Measurements from ENCODE around the gene DIPK1B.
A peak's percentile ranks its signal among the peaks of the same experiment; 100 is the strongest.

Gene DIPK1B

DNA sequence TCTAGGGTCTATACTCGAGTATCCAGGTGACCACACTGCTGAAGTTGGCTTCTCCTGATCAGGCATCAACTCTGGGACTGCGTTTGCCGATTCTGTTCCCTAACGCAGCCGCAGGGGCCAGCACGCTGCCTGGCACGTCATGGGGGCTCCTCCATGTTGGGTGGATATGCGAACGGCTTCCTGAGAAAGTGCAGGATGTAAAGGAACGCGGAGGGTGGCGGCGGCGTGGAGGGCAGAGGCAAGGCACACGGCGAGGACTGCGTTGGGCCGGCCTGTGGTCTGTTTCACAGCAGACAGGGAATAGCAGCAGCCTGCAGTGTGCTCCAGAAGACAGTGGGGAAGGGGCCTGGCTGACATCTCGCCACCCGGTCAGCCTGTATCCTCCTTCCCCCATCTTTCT lies 26.6 kb downstream of the DIPK1B start:
- DNase-seq (ENCODE audit: low spot score), result no peak

DNA sequence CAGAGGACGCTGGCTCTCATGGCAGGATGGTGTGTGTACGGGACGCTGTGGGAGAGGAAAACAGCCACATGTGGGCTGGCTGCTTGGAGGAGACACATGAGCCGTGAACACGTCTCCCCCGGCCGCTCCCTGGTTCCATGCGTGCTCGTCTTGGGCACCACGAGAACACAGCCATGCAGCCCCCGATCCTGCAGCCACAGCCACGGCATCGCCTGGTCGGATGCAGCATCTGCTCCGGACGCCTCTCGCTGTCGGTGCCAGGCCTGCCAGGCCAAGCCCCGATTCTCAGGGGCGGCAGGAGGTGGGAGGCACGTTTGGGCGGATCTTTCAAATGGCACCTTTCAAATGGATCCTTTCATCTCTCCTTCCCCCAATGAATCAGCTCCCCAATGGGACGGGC lies 27.1 kb downstream of the DIPK1B start:
- DNase-seq (ENCODE audit: low spot score), result no peak

DNA sequence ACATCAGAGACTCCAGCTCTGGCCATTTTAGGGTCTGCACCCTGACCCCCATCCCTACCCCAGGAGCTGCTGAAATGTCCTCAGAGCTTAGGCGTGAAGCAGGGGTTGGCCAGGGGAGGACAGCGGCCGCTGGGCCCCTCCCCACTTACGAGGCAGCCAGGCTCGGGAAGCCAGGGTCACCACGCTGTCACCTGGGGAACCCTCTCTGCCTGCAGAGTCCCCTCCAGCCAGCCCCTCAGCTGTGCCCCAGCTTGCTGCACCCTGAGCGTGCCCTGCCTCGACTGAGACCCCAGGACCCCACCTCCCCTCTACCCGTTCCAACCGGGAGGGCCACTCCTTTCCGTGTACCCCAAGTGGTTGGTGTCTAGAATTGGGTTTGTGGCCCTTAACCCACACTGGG lies 27.7 kb downstream of the DIPK1B start:
- no peak for DNase-seq (ENCODE audit: low spot score)

DNA sequence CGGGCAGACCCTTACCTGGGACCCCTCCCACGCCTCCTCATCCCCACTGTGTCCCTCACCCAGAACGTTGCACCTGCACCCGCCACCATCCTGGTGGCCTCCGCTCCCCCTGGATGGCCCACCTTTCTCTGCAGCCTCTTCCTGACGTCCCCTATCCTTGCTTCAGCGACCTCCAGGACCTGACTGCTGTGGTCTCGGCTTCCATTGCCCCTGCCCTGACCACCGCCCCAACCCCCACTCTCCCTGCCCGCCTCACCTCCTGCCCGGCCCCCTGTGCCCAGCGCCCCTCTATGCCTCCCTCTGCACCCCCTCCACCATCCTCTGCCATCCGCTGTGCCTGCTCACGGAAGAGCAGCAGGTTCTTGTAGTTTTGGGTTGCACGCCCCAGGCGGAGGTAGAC lies 28.1 kb downstream of the DIPK1B start:
- no peak for DNase-seq (ENCODE audit: low spot score)

DNA sequence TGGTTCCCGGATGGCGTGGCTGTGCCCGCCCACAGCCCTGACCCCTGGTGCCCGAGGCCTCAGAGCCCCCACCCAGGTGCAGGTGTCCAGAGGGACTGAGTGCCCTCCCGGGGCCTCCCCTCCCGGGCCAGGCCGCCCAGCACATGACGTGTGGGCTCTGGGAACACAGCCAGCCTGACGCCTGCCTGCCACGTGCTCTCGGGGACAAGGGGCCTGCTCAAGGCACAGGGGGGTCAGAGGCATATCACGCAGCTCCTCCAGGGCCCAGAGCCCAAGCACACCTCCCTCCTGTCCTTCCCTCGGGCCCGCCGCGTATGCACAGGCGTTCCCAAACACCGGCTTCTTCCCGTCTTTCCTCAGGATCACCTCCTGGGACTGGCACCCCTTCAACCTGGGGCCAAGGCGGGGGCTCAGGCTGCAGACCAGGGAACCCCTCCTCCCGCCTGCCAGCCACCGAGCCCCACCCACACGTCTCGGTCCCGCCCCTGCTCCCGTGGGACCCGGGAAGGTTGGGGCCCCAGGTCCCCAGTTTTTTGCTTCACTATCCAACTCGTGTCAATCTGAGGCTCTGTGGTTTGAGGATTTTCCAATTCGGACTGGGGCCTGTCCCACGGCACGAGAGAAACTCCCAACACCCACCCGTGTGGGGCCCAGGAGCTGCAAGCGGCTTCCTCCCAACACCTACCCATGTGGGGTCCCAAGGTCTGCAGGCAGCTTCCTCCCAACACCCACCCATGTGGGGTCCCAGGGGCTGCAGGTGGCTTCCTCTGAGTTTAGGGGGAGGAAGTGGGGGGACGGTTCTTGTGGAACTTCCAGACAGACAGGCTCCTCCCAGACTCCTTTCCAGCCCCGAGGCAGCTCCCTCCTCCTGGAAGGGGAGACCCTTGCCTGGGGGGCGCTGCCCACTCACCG lies 28.9 kb downstream of the DIPK1B start:
- DNase-seq (ENCODE audit: low spot score), result no peak

DNA sequence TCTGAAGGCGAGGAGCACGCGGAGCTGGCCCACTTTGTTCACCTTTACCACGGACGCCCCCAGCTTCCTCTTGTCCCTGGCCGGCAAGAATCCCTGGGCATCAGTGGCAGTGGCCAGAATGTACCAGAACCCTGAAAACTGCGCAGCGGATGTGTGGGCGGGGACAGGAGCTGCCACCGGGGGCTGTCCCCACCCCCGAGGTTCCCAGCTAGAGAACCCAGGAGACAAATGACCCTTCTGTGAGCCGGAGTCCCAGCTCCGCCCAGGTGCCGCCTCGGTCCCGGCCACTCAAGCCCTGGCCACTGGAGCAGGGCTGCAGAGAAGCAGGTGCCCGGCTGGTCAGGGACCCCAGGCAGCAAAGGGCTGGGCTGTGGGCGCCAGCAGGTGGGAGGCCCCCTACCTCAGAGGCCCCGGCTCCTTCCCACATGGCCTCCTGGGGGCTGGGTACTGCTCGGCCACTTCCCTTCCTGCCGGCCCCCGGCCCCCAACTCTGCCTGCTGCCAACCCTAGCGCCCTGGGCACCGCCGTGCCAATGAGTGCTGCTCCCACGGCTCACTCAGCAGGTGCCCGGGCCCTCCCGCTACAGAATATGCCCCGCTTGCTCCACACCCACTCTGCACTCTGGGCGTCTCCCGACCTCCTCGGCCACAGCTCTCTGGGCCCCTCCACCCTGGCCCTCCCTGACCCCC lies 29.7 kb downstream of the DIPK1B start:
- no peak for DNase-seq (ENCODE audit: low spot score)

DNA sequence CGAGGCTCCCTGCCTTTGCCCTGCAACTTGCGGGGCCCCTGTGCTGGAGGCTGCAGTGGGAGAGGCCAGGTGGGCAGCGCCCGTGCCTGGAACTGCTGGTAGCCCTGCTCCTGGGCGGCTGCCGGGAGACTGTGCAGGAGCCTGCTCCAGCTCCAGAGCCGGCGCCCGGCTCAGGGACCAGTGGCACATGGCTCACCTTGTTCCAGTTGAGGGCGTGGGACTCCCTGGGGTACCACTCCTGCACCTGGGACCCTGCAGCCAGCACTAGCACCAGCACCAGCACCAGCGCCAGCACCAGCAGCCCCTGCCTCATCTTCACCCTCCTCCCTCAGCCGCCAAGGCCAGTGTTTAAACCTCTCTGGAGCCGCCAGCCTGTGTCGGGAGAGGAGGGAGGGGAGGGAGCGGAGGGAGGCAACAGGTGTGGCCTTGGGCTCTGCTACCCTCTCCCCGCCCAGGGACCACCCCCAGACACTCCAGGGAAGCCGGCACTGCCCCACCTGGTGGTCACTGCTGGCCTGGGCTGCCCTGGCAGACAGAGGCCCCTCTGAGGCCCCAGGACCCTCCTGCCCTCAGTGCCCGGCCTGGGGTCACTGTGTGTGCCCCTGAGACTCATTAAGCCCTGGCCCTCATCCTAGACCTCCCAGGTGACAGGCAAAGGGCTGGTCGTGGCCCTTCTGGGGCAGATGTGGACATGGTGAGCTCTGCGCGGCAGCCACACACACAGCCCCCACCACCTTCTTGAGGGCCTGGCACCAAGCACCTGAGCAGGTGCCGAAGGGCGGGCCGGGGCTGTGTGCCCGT lies 30.4 kb downstream of the DIPK1B start, which contains the start of gene LCN10:
TSS of gene LCN10 (minus strand) at position 350 of the 801 bp plus-strand sequence. CDS start at position 313, 37 bp downstream.
- DNase-seq (ENCODE audit: low spot score), result peak; percentile 92

DNA sequence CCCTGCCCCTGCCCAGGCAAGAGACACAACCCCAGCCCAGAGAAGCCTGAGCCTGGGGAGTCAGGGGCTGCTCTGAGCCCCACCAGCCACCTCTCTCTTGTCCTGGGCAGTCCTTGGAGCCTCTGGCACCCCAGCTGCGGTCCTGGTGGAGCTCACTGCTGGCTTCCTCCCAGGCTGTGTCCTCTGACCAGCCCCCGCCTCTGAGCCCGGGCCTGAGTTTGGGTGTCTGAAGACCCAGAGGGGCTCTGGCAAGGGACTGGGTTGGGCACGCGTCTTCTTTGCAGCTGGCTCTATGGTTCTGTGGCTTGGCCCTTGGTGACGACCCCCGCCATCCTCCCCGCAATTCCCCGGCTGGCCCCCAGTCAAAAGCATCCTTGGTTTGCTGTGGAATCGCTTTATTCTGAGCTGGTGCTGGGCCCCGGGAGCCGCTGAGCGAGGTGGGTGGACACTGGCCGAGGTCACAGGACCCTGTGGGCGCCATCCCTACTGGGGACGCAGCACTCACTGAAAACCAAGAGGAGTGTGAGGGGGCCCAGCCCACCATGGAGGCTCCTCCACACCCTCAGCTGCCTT lies 31.4 kb downstream of the DIPK1B start:
- no peak for DNase-seq (ENCODE audit: low spot score)

DNA sequence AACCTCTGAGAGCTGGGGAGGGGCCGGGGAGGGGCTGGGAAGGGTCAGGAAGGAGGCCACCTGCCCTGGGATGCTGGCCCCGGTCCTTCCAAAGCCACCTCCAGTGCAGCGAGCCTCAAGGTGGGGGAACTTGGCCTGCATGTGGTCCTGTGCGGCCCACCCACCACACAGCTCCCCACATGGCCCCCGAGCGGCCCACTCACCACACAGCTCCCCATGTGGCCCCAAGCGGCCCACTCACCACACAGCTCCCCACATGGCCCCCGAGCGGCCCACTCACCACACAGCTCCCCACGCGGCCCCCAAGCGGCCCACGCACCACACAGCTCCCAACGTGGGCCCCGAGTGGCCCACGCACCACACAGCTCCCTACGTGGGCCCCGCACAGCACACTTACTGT lies 32.4 kb downstream of the DIPK1B start:
- no peak for DNase-seq (ENCODE audit: low spot score)

DNA sequence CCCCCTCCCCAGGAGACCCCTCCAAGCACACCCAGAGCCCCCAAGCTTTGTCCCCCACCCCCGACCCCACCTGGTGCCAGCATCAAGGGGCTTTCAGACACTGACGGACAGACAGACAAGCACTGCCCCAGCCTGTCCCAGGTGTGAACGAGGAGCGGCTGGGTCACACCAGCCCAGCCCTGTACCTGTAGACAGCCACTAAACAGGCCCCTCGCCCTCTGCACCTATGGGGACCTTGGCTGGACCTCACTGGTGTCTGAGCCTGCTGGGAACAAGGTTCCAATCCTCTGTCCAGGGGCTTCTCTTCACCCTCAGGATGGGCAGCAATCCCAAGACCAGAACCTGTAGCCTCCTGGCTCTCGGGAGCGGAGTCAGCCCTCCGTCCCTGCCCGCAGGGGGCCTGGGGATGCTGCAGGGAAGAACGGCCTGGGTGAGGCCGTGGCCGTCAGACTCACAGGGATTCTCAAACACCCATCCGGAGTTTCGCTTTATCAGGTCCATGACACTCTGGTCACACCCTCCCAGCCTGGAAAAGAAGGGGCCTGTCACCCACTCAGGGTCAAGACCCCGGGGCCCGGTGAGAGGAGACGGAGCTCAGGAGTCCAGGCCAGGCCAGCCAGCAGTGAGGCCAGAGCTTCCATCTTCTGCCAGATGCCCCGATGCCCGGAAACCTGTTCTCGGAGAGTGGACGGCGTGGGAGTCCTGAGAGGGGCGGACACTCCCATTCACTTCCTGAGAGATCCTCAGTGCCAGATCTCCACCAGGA lies 33.2 kb downstream of the DIPK1B start:
- no peak for DNase-seq (ENCODE audit: low spot score)

DNA sequence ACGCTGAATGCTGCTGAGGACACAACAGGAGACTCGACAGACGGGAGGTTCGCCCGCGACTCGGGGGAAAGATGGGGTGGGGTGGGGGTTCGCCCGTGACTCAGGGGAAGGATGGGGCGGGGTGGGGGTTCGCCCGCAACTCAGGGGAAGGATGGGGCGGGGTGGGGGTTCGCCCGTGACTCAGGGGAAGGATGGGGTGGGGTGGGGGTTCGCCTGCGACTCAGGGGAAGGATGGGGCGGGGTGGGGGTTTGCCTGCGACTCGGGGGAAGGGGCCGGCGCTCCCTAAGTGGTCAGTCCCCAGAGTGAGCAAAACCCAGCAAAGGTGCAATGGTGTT lies 33.8 kb downstream of the DIPK1B start:
- no peak for DNase-seq (ENCODE audit: low spot score)

DNA sequence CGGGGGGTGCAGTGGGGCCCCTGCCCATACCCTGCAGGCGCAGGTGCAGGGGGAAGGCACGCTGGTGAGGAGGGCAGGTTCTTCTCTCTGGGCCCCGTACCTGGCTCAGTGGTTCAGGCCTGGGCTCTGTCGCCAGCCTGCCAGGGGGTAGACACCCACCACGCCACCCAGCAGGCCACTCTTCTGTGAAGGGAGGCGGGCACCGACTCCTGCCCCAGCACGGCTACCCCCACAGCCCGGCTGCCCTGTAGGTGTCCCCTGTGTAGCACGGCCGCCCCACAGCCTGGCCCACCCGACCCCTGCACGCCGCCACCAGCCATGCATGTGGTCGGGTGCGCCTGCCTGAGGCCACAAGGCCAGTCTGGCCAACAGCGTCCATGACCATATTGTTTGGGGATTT lies 34.2 kb downstream of the DIPK1B start:
- no peak for DNase-seq (ENCODE audit: low spot score)

DNA sequence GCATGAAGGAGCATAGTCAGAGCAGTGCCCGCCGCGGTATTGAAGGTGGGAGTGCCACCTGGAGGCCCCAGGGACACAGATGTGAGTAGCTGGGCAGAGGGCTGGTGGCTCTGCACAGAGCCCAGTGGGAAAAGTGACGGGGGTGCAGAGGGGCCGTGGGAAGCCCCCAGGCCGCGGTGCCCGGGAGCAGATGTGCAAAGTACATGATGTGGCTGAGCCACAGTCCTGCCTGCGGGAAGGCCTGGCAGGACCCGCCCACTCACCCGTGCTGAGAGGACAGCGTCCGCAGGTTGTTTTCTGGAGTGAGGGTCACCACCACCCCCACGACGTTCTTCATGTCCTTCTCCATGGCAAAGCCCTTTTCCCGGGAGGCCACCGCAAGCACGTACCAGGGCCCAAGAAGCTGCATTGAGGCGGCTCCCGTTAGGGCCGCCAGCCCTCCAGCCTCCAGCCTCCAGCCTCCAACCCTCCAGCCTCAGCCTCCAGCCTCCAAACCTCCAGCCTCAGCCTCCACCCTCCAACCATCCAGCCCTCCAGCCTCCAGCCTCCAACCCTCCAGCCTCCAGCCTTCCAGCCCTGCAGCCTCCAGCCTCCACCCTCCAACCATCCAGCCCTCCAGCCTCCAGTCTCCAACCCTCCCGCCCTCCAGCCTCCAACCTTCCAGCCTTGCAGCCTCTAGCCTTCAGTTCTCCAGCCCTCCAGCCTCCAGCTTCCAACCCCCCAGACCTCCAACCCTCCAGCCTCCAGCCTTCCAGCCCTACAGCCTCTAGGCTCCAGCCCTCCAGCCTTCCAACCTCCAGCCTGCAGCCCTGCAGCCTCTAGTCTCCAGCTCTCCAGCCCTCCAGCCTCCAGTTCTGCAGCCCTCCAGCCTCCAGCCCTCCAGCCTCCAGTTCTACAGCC lies 35.0 kb downstream of the DIPK1B start:
- no peak for DNase-seq (ENCODE audit: low spot score)

DNA sequence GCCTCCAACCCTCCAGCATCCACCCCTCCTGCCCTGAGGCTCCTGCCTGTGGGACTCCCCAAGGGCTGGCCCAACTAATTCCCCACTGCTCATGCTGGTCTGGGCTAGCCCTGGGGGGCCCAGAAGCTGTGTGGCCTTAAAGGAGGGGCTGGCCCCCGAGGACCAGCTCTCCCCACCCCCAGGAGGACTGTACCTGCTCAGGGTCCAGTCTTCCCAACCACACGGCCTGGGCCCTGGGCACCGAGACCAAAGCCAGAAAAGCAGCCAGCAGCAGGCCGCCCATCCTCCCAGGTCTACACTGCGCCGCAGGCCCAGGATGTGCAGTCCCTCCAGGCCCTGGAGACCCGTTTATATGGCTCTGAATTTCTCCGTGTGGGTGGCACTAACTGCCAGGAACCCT lies 35.8 kb downstream of the DIPK1B start, which contains the start of gene LCN6:
TSS of gene LCN6 (minus strand) at position 325 of the 400 bp plus-strand sequence. CDS start at position 283, 42 bp downstream.
- no peak for DNase-seq (ENCODE audit: low spot score)

DNA sequence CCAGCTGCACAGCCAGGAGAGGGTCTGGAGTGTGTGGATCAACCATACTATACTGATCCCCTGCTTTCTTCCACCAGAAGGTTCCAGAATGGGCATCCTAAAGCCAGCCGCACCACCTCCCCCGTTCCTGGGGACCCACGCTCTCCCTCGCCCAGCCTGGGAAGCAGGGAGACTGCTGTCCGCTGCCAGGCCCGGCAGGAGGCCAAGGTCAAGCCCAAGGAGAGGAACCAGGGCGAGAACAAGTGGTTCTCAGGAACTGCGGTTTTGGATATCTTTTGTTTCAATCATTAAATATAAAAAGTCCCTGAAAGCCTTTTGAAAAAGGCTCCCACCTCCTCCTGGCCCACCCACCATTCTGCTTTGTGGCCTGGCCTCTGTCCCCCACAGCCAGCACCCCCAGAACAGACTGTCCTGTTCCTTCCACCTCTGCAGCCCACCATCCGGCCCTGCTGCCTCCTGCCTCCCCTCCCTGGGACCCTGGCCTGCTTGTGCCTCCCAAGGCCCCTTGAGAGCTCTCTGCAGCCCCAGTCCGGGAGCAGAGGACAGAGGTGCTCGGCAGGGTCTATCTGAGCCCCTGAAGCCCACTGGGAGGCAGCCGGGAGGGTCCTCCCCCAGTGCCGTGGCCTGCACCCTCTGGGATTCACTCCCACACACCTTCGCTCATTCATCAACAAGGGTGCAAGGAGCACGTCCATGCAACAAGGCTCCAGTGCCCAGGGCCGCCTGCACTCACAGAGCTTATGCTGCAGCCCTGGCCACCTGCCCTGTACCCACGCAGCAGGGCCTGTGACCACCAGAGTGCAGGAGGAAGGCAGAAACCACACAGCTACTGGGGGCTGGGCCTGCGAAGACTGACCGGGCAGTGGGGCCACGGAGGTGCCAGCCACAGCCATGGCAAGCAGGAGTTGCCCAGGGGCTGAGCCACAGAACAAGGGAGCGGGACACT lies 36.6 kb downstream of the DIPK1B start:
- no peak for DNase-seq (ENCODE audit: low spot score)

DNA sequence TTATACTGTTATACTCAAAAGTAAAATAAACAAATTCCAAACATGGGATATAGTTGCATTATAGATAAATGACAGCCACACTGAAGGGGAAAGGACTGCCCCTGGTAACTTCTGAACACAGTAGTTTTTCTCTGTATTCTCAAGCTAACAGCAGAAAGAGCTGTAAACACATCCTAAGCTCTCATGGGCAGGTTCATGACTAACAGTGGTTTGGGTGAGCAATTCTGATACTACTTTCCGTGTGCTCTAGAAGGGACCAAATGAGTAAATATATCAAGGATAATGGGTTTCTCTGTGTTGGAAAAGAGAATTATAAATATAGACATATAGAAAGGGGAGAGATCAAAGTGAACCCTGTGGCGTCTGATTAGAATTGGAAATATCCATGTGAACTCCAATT lies 38.2 kb downstream of the DIPK1B start:
- DNase-seq (ENCODE audit: low spot score), result no peak

DNA sequence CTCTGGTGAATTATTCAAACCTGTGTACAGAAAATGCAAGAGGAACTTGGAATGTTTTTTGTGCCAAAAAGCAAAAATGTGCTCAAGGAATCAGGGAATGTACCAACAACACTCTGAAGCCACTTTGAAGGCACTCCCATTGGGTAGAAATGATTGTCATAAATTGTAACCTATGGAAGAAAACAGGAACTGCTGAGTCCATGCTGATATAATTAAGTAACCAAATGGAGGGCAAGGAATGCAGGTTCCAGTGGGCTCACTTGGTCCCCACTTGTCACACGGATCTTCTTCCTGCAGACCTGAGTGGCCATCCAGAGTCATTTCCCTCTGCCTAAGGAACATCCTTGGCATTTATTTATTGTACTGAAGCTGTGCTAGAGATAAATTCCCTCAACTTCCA lies 38.9 kb downstream of the DIPK1B start:
- DNase-seq (ENCODE audit: low spot score), result no peak

DNA sequence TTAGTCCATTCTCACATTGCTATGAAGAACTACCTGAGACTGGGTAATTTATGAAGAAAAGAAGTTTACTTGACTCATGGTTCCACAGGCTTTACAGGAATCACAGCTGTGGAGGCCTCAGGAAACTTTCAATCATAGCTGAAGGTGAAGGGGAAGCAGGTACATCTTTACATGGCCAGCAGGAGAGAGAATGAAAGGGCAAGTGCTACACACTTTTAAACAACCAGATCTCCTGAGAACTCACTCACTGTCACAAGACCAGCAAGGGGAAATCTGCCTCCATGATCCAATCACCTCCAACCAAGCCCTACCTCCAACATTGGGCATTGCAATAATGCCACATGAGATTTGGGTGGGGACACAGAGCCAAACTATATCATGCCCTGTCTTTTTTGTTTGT lies 39.4 kb downstream of the DIPK1B start:
- DNase-seq (ENCODE audit: low spot score), result no peak

DNA sequence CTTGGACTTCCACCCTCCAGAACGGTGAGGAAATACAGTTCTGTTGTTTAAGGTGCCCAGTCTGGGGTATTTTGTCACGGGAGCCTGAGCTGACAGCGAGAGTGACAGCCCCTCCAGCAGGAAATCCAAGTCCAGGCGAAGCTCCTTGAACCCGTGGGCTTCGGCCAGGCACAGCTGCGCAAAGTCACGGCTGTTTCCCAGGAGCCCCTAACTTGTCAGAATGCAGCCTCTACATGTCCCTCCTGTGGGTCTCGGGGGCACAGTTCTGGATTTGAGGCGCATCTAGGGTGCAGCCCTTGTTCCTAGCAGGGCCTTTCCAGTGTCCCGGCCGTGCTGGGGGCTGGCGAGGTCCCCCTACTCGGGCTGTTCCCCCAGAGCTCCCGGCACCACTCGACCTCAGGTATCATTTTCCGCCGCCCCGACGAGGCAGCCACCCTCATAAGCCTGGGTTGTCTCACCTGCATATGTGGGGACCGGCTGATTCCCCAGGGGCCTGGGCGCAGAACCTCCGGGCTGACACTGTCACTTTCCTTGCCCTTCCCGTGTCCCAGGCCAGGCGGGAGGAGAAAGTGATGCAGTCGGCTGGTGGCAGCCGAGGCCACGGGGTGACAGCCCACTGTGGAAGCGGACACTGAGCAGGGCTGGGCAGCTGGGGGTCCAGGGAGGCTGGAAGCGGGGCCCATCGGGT lies 41.1 kb downstream of the DIPK1B start:
- DNase-seq (ENCODE audit: low spot score), result no peak

Measured in iPS-NIHi11 (cell line).